Left ventricle myocardium inferior (tissue), 1 donor: ENCODE measurements around the gene DBP. TPM values are rescaled to one million over a fixed set of nuclear protein-coding genes. Genes with fewer than 3 reads are reported as not detected.

ENCODE experiments used
- DNase-seq: peaks from one replicate; pipeline ENCODE4 v3.0.0-alpha.2; 2020
- H3K27ac ChIP-seq: fragments of 200-600 bp; replicated peaks from 2 replicates; pipeline ENCODE4 v1.8.0; 2021
- H3K27me3 ChIP-seq: fragments of 200-600 bp; 2 replicates; pipeline ENCODE4 v1.8.0; 2021; ENCODE audit warnings: low read depth
- H3K36me3 ChIP-seq: fragments of 200-600 bp; 2 replicates; pipeline ENCODE4 v1.8.0; 2021
- H3K4me1 ChIP-seq: fragments of 200-600 bp; 2 replicates; pipeline ENCODE4 v1.8.0; 2021
- H3K4me3 ChIP-seq: fragments of 200-600 bp; 2 replicates; pipeline ENCODE4 v1.8.0; 2021; ENCODE audit warnings: mild to moderate bottlenecking, moderate library complexity
- H3K9me3 ChIP-seq: fragments of 200-600 bp; replicated peaks from 2 replicates; pipeline ENCODE4 v1.8.0; 2021
- intact Hi-C: fragments of 100-400 bp; cut with micrococcal nuclease; formaldehyde crosslinking; loops from one replicate; pipeline ENCODE4 v1.11.0; 2022
- total RNA-seq: library from RNA; stranded (reverse); fragmentation: NEBNext Ultra II Directional; extraction: Animal tissue kit (Norgen Biotek cat#: 25700); gene quantifications from one replicate; pipeline ENCODE4 v1.2.1, GENCODE V29; 2021
- TF ChIP-seq, protein P1 (sequence below): fragments of 200-600 bp; IDR thresholded peaks from 2 replicates; pipeline ENCODE4 v1.8.0; 2021; ENCODE audit warnings: antibody characterized with exemption, mild to moderate bottlenecking, borderline replicate concordance
- donor health status: DM: no; HTN: yes; CAD: no; lungs with severe emphysema.

Gene DBP
- total RNA-seq, 1 donor from 2014 or later, result 7.9 TPM

DNA sequence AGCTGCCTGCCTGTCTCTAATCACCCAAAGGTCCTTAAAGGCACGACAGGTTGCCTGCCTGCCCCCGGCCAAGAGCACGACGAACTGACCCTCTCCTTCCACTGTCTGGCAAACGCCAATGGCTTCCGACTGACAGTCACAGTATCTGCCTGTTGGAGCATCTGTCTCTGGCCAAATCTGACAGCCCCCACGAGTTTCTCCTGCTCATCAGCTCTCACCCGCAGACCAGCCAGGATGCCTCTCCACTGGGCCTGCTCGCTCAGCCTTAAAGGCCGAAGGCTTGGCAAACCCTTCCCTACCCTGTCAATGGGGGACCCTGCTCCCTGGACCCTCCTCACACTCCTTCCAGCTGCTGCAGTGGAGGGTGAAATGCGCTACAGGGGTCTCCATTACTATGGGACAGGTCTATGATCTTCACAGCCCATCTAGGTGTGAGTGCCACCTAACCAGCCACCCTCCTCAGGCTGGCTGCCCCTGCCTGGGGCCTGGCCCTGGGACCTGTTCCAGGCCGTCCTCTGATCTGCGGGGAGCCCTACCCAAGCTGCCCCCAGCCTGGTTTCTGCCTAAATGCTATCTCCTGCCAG lies 23.2 kb downstream of the DBP start:
- no peaks in the 10 kb centered on the region for H3K27me3 ChIP-seq
- H3K4me3 ChIP-seq, result no peak overlapping the region
- TF ChIP-seq, protein P1, sequence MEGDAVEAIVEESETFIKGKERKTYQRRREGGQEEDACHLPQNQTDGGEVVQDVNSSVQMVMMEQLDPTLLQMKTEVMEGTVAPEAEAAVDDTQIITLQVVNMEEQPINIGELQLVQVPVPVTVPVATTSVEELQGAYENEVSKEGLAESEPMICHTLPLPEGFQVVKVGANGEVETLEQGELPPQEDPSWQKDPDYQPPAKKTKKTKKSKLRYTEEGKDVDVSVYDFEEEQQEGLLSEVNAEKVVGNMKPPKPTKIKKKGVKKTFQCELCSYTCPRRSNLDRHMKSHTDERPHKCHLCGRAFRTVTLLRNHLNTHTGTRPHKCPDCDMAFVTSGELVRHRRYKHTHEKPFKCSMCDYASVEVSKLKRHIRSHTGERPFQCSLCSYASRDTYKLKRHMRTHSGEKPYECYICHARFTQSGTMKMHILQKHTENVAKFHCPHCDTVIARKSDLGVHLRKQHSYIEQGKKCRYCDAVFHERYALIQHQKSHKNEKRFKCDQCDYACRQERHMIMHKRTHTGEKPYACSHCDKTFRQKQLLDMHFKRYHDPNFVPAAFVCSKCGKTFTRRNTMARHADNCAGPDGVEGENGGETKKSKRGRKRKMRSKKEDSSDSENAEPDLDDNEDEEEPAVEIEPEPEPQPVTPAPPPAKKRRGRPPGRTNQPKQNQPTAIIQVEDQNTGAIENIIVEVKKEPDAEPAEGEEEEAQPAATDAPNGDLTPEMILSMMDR, result no peak
- intact Hi-C loops, result no loop called here
- peaks cover 45% of the 10 kb centered on the region for H3K4me1 ChIP-seq
- no peaks in the 10 kb centered on the region for H3K9me3 ChIP-seq
- H3K36me3 ChIP-seq, result peaks cover 30% of the 10 kb centered on the region
- no peak overlapping the region for H3K27ac ChIP-seq
- DNase-seq, result no peak

DNA sequence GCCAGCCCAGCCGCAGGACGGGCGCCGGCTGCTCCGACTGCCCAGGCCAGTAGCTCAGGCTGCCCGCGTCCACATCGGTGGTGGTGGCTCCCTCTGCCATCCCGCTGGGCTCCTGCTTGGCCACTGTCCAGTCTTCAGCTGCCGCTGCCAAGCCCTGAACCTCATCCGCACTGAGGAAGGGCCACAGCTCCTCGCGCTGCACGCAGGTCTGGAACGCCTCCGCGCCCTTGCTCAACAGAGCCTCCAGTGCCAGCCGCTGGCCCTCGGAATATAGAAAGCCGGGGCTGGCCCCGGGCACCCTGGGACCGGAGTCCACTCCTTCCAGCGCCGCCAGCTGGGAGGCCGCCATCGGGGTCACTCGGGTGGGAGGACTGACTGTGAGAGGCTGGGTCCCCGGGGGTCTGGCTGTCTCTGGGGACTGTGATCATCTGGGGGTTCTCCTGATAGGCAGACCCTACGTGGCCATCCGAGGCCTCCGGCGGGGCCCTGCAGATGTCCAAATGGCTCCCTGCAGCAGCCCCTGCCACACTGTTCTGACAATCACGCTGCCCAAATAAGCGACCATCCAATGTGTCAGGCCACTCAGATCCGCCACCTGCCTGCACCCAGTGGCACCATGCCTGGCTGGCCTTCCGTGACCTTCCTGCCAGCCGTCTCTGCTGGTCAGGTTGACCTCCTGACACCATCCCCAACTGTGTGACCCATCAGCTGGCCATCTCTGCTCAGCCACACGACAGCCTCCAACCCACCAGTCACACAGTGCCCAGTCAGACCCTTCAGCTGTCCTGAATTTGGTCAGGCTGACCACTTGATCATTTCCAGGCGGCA lies 23.9 kb downstream of the DBP start:
- H3K27ac ChIP-seq, result no peak overlapping the region
- H3K4me3 ChIP-seq, result no peak overlapping the region
- DNase-seq, result no peak
- no peaks in the 10 kb centered on the region for H3K9me3 ChIP-seq
- no peaks in the 10 kb centered on the region for H3K27me3 ChIP-seq
- H3K4me1 ChIP-seq, result peaks cover 38% of the 10 kb centered on the region
- H3K36me3 ChIP-seq, result peaks cover 30% of the 10 kb centered on the region
- intact Hi-C loops, result no loop called here
- TF ChIP-seq, protein P1, result no peak

DNA sequence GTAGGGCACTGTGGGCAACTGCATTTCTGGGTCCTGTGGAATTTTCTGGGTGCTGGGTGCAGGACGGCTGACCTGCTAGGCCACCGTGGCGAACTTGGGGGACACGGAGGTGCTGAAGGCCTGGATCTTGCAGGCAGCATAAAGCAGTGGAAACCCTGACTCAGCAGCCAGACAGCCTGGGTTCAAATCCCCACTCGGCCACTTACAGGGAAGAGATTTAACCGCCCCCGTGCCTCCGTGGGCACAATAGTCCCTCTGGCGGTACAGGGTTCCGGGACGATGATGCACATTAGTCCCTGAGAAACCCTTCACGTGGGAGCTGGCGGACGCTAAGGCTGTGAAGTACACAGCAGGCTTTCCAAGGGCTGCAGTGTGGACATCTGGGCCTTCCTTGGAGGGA lies 25.3 kb downstream of the DBP start:
- no peak for DNase-seq
- Histone ChIP-seq H3K4me3 (no peak overlapping the region), H3K9me3 (no peaks in the 10 kb centered on the region), H3K27me3 (no peaks in the 10 kb centered on the region), H3K27ac (no peak overlapping the region), H3K36me3 (peaks cover 22% of the 10 kb centered on the region), H3K4me1 (peaks cover 25% of the 10 kb centered on the region)
- TF ChIP-seq, protein P1, result no peak
- intact Hi-C loops, result no loop called here

DNA sequence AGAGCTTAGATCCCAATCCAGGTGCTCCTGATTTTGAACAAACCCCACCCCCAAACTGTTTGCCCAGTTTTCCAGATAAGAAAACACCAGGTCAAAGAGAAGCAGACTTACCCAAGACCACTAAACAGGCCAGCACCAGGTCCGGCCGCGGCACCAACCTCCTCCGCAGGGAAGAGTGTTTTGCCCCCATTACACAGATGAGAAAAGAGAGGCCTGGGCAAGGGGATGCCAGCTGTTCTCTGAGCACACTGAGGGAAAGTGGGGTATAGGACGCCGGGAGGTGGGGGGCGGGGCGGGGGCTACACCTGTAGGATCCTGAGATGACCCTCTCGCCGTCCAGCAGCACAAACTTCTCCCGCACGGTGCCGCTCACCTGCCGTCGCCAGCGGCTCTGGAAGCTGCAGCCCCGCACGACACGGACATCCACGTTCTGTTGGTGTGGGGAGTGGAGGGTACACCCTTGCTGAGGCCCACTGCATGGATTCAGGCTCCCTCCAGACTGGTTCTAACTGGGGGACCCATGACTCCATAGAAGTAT lies 27.5 kb downstream of the DBP start:
- intact Hi-C loops, result no loop called here
- no peaks in the 10 kb centered on the region for H3K27me3 ChIP-seq
- TF ChIP-seq, protein P1, result no peak
- no peak for DNase-seq
- no peak overlapping the region for H3K27ac ChIP-seq
- no peak overlapping the region for H3K4me3 ChIP-seq
- peaks cover under 1% of the 10 kb centered on the region for H3K36me3 ChIP-seq
- H3K4me1 ChIP-seq, result peaks cover 6% of the 10 kb centered on the region
- no peaks in the 10 kb centered on the region for H3K9me3 ChIP-seq

DNA sequence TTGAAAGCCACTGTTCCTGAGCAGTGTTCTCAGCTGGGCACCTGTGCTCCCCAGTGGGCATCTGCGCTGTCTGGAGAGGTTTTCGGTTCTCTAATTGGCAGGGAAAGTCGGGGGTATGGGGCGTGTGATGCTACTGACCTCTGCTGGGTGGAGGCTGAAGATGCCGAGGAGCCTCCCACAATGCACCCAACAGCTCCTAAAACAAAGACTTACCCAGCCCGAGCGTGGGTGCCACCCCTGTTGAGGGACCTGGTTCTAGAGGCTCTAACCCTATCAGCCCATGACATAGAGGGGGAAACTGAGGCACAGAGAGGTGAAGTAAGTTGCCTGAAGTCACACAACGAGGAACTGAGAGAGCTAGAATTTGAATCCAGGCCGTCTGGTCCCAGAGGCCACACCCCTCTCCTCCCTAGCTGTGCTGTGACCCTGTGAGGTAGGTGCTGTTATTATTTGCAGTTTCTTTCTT lies 28.3 kb downstream of the DBP start:
- TF ChIP-seq, protein P1, result peak; percentile 53
- intact Hi-C loops, result no loop called here
- H3K36me3 ChIP-seq, result no peaks in the 10 kb centered on the region
- no peak overlapping the region for H3K4me3 ChIP-seq
- DNase-seq, result no peak
- H3K4me1 ChIP-seq, result no peaks in the 10 kb centered on the region
- H3K27me3 ChIP-seq, result no peaks in the 10 kb centered on the region
- H3K9me3 ChIP-seq, result no peaks in the 10 kb centered on the region
- H3K27ac ChIP-seq, result no peak overlapping the region
